NCI-H2107 treated with DMSO at 0.1 percent for 48 hours (cell line): Measurements from ENCODE around the gene C1QTNF9.
"Not testable (repeated sequence)": the region's sequence is repeated elsewhere in the genome, so short reads cannot be mapped to it uniquely, and the experiment has no call there.

Experiments used
- DNase-seq: peaks from one replicate; lab custom pipeline; 2025; ENCODE audit not compliant: unreplicated experiment; lab: John Stamatoyannopoulos, UW

Gene C1QTNF9

DNA sequence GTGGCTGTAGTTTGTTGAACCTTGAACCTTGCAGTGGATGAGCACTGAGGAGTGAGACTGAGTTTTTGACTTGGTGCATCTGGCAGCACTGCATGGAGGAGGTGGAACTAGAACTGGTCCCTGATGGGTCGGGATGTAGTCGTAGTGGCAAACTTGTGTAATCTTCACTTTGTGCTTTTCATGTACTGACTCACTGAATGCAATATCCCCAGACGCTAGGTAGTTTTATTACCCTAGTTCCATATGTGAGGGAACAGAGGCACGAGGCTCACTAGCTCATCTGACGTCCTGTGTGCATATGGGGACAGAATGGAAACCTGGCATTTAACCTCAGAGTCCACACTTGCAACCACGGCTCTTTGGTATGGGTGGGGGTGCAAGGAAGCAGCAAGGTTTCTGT lies 10.3 kb downstream of the C1QTNF9 start:
- not testable (repeated sequence) for DNase-seq

DNA sequence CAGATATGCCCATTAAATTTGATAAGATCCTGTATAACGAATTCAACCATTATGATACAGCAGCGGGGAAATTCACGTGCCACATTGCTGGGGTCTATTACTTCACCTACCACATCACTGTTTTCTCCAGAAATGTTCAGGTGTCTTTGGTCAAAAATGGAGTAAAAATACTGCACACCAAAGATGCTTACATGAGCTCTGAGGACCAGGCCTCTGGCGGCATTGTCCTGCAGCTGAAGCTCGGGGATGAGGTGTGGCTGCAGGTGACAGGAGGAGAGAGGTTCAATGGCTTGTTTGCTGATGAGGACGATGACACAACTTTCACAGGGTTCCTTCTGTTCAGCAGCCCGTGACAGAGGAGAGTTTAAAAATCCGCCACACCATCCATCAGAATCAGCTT lies 12.0 kb downstream of the C1QTNF9 start:
- not testable (repeated sequence) for DNase-seq

- not testable (repeated sequence) for DNase-seq
These were observed 13.1 kb downstream of the C1QTNF9 start for GRCh38 chr13:24322470-24322869.

DNA sequence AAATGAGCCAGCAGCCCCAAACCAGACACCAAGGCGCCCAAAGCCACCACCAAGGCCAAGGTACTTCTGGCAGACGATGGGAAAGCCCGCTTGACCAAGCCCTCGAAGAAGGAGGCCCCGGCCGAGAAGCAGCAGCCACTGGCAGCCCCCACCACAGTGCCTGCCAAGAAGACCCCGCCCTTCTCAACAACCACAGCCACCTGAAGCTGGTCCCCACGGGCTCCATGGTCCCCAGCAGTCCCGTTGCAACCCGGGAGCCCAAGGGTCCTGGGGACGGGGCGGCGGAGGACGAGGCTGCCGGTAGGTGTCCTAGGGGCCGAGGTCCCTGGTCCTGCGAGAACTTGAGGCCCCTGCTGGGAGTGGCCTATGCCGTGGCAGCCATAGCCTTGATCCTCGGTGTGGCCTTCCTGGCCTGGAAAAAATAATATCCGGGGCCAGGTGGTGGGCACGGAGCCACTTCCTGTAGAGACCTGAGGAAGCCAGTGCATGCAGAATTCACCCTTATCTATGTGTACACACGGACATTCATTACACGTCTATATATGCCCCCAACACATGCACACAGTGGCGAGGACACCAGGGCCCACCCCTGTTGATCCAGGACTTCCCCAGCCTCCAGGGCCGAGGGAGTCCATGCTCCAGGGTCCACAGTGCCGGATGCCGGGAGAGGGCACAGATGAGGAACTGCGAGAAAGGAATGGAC lies 13.8 kb downstream of the C1QTNF9 start:
- no peak for DNase-seq

GRCh38 chr13:24323739-24324075 lies 14.3 kb downstream of the C1QTNF9 start:
- no peak for DNase-seq

- not testable (repeated sequence) for DNase-seq
These were observed 18.2 kb downstream of the C1QTNF9 start for GRCh38 chr13:24327598-24327997.

- no peak for DNase-seq
These were observed 18.8 kb downstream of the C1QTNF9 start for GRCh38 chr13:24328145-24328544.

- DNase-seq = no peak
These were observed 29.3 kb downstream of the C1QTNF9 start for GRCh38 chr13:24338721-24339120.

DNA sequence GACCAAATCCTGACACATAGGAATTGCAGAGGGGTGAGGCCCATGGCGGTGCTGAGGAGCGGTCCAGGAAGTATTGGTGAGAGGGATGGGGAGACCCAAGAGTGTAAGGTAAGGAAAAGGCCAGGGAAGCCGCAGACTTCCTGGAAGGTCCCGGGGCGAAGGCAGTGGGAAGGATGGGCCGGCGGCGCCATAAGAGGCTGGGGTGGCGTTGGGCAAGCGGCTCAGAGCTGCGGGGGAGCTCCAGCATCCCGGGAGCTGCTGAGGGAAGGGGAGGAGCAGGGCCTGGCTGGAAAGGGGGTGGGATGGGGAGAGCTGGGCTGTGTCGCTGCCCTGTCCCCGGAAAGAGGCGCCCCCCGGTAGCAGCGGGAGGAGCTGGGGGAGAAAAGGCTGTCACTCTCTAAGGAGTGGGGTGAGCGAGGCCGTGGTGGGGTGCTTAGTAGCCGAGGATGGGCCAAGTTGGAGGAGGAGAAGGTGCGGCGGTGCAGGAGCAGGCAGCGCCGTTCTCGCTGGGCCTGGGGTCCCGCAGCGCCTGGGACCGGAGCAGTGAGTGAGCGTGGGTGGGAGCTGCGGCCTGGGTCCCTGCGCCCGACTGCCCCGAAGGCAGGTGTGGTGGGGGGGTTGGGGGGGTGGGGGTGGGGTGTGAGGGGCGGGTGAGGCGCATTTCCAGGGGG lies 30.7 kb downstream of the C1QTNF9 start:
- DNase-seq = no peak

DNA sequence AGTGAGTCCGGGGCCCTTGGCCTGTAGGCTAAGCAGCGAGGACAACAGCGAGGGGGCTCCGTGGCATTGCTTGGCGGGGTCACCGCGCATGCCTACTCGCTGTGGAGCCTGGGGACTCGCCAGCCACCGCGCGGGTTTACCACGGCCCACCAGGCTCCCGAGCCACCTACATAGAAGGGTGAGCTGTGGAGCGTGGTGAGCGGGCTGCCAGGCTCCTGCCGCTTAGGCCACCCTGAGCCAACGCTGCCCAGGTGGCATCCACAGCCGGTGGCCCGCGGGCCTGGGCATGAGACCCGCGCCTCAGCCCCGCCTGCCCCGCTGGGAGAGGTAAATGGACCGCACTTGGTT lies 31.2 kb downstream of the C1QTNF9 start:
- DNase-seq = no peak

- DNase-seq = no peak
These were observed 32.1 kb downstream of the C1QTNF9 start for GRCh38 chr13:24341439-24341838.

DNA sequence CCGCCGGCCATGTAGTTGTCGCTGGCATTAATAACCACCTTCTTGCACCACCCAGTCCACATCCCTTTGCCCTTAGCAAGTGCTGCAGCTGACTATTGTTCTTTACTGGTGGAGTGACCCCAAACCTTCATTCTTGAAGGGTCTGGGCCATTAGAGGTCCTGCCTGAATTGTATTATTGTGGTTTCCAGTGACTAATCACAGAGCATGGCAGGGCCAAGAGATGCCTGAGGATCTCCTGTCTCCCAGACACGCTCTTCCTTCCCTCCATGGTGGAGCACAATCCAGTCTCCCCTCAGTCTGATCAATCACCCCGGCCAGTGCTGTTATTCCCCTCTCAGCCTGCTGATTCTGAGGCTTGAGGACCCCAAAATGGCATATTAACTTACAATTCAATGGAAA lies 39.0 kb downstream of the C1QTNF9 start:
- no peak for DNase-seq

- DNase-seq = no peak
These were observed 39.6 kb downstream of the C1QTNF9 start for GRCh38 chr13:24348797-24349515.

GRCh38 chr13:24349778-24350664 lies 40.6 kb downstream of the C1QTNF9 start:
- DNase-seq = not testable (repeated sequence)

- no peak for DNase-seq
These were observed 42.0 kb downstream of the C1QTNF9 start for GRCh38 chr13:24351423-24351822.

GRCh38 chr13:24353736-24354135 lies 44.4 kb downstream of the C1QTNF9 start:
- no peak for DNase-seq

DNA sequence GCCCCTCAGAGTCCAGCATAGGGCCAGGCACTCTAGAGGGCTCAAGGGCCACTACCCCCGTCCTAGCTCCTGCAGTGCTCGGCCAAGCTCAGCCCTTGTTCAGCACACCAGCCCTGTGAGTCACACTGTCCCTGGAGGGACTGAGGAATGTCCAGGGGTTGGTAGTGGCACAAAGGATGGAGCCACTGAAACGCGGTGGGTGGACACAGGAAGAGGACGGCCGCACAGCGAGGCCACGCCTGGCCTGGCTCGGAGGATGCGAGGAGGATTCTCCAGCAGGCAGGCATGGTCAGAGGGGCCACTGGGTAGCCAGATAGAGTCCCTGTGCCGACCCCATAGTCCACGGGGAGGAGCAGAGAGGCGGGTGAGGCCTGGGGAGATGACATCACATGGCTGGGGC lies 45.7 kb downstream of the C1QTNF9 start:
- no peak for DNase-seq

DNA sequence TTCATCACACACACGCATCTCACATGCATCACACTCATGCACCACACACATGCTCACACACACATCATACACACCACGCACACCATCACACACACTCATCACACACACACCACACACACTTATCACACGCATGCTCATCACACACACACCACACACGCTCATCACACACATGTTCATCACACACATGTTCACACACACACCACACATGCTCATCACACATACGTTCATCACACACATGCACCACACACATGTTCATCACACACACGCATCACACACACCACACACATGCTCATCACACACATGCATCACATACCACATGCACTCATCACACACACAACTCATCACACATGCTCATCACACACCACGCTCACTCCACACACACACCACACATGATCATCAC lies 46.9 kb downstream of the C1QTNF9 start:
- DNase-seq = no peak

DNA sequence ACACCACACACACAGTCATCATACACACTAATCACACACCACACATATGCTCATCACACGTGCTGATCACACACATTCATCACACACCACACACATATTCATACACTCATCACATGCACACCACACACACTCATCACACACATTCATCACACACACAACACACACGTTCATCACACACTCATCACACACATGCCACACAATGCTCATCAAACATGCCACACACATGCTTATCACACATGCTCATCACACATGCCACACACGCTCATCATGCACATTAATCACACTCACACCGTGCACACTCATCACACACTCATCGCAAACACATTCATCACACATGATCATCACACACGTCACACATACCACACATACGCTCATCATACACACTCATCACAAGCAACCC lies 47.5 kb downstream of the C1QTNF9 start:
- no peak for DNase-seq

GRCh38 chr13:24357756-24358155 lies 48.4 kb downstream of the C1QTNF9 start:
- no peak for DNase-seq

- DNase-seq = not testable (repeated sequence)
These were observed 49.5 kb downstream of the C1QTNF9 start for GRCh38 chr13:24358836-24359235.
